Cardiac muscle cell (in vitro differentiated cells and primary cell): ENCODE results near the gene GAREM1. TPM values are rescaled to one million over a fixed set of nuclear protein-coding genes. Genes with fewer than 3 reads are reported as not detected.
A peak's percentile ranks its signal among the peaks of the same experiment; 100 is the strongest.

Experiments used
- DNase-seq, 2 donors: peaks; one replicate each; pipeline versions ENCODE4 v3.0.0 to v3.0.0-alpha.2; 2010 to 2017; ENCODE audit warnings: low read depth in 1 of 2, low spot score in 1 of 2
- H3K27ac ChIP-seq: fragments of 200-600 bp; sonication (generic); 2 replicates; pipeline ENCODE4 v1.5.1; 2016
- H3K27me3 ChIP-seq: fragments of 200-600 bp; sonication (generic); 2 replicates; pipeline ENCODE4 v1.6.0; 2016; ENCODE audit warnings: control low read depth
- H3K36me3 ChIP-seq: fragments of 200-600 bp; sonication (generic); 2 replicates; pipeline ENCODE4 v1.5.1; 2016; ENCODE audit warnings: control low read depth
- H3K4me1 ChIP-seq: fragments of 200-600 bp; sonication (generic); 2 replicates; pipeline ENCODE4 v1.8.1; 2017; ENCODE audit warnings: low read depth, mild to moderate bottlenecking, mixed run types
- H3K4me3 ChIP-seq: fragments of 200-600 bp; sonication (generic); 2 replicates; pipeline ENCODE4 v1.5.1; 2016; ENCODE audit warnings: mild to moderate bottlenecking
- H3K9me3 ChIP-seq: fragments of 200-600 bp; sonication (generic); 2 replicates; pipeline ENCODE4 v1.5.1; 2017; ENCODE audit warnings: low read depth, mild to moderate bottlenecking, control low read depth
- CTCF ChIP-seq: IDR thresholded peaks from 2 replicates; pipeline ENCODE4 v1.5.1; 2012; ENCODE audit warnings: low read depth, mild to moderate bottlenecking, low read length
- polyA plus RNA-seq: library from polyadenylated mRNA; unstranded; fragments of >200 nt; fragmentation: Nextera tagmentation; extraction: Ambion mirVana; gene quantifications from 2 replicates; pipeline ENCODE4 v1.2.1, GENCODE V29; 2016
- total RNA-seq: library from RNA; depleted of rRNA; stranded (reverse); fragments of >200 nt; gene quantifications from 2 replicates; pipeline ENCODE4 v1.2.3, GENCODE V29; 2016

GAREM1 gene
- total and polyA plus RNA-seq, 2 experiments from 2014 or later = 14.2 to 17.3 TPM

DNA sequence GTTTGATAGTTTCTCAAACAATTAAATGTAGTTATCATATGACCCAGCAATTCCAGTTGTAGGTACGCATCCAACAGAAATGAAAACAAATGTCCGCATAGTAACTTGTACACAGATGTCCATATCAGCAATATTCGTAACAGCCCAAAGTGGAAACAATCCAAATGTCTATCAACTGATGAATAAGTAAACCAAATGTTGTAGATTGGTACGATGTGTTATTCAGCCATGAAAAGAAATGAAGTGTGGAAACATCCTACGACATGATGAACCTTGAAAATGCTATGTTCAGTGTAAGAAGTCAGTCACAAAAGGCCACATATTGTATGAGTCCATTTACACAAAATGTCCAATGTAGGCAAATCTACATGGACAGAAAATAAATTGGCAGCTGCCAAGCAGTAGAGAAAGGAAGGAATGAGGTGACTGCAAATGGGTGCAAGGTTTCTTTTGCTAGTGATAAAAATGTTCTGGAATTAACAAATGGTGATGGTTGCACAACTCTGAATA lies 26.9 kb downstream of the GAREM1 start:
- TF ChIP-seq CTCF = no peak
- DNase-seq = peak in 1 of 2 donors; percentile 50
- Histone ChIP-seq H3K4me3 (no peak overlapping the region), H3K9me3 (no peaks in the 10 kb centered on the region), H3K27ac (no peak overlapping the region), H3K36me3 (no peaks in the 10 kb centered on the region), H3K4me1 (peaks cover 10% of the 10 kb centered on the region), H3K27me3 (no peaks in the 10 kb centered on the region)

DNA sequence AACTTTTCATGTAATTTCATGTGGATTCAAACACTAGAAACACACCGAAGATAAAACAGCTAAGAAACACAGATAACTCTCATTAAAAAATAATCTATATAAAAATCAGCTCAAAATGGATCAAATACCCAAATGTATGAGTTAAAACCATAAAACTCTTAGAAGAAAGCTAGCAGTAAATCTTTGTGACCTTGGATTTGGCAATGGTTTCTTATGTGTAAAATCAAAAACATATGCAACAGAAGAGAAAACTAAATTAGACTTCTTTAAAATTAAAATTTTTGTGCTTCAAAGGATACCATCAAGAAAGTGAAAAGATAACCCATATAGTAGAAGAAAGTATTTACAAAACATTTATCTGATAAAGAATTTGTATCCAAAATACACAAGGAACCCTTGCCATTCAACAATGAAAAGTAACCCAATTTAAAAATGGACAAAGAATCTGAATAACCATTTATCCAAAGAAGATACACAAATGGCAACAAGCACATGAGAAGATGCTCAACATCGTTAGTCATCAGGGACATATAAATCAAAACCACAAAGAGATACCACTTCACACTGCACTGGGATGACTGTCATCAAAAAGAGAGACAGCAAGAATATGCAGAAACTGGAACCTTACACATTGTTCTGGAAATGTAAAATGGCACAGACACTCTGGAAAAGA lies 27.5 kb downstream of the GAREM1 start:
- Histone ChIP-seq H3K27me3 (no peaks in the 10 kb centered on the region), H3K9me3 (no peaks in the 10 kb centered on the region), H3K4me1 (peaks cover 14% of the 10 kb centered on the region), H3K36me3 (no peaks in the 10 kb centered on the region), H3K27ac (no peak overlapping the region), H3K4me3 (no peak overlapping the region)
- TF ChIP-seq CTCF = no peak
- no peak for DNase-seq

GRCh38 chr18:32442575-32442974 lies 28.1 kb downstream of the GAREM1 start:
- Histone ChIP-seq H3K9me3 (no peaks in the 10 kb centered on the region), H3K27ac (no peak overlapping the region), H3K4me3 (no peak overlapping the region), H3K27me3 (no peaks in the 10 kb centered on the region), H3K36me3 (no peaks in the 10 kb centered on the region), H3K4me1 (peaks cover 18% of the 10 kb centered on the region)
- no peak for TF ChIP-seq CTCF
- no peak for DNase-seq

DNA sequence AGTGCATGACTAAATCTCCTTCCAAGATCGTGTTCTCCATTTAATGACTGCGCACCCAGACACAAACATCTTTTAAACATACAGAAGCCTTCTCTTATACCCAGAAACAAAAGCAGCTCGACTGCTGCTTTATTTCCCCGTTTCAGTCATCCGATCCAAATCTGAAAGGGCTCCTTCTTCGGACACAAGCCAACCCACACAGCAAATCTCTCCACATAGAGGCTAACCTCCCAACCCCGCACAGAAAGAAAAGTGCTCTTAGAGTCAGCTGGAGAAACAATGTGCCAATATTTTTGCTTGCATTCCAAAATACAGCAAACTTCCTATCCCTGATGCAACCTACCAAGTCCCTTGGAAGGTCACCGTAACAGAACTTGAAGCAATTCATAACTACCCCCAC lies 29.1 kb downstream of the GAREM1 start:
- Histone ChIP-seq H3K4me3 (no peak overlapping the region), H3K27me3 (no peaks in the 10 kb centered on the region), H3K27ac (no peak overlapping the region), H3K4me1 (peaks cover 28% of the 10 kb centered on the region), H3K9me3 (no peaks in the 10 kb centered on the region), H3K36me3 (no peaks in the 10 kb centered on the region)
- DNase-seq = peak in 1 of 2 donors; percentile 60
- TF ChIP-seq CTCF = no peak

- no peak overlapping the region for H3K27ac ChIP-seq
- no peaks in the 10 kb centered on the region for H3K36me3 ChIP-seq
- peaks cover 38% of the 10 kb centered on the region for H3K4me1 ChIP-seq
- no peak for TF ChIP-seq CTCF
- no peaks in the 10 kb centered on the region for H3K9me3 ChIP-seq
- H3K4me3 ChIP-seq = no peak overlapping the region
- no peak for DNase-seq
- H3K27me3 ChIP-seq = no peaks in the 10 kb centered on the region
Observed at GRCh38 chr18:32440518-32440917, 30.2 kb downstream of the GAREM1 start.
